ENCODE measurements around the gene P2RY6.
"Not testable (repeated sequence)": the region's sequence is repeated elsewhere in the genome, so short reads cannot be mapped to it uniquely, and the experiment has no call there.

P2RY6 gene, protein sequence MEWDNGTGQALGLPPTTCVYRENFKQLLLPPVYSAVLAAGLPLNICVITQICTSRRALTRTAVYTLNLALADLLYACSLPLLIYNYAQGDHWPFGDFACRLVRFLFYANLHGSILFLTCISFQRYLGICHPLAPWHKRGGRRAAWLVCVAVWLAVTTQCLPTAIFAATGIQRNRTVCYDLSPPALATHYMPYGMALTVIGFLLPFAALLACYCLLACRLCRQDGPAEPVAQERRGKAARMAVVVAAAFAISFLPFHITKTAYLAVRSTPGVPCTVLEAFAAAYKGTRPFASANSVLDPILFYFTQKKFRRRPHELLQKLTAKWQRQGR

DNA sequence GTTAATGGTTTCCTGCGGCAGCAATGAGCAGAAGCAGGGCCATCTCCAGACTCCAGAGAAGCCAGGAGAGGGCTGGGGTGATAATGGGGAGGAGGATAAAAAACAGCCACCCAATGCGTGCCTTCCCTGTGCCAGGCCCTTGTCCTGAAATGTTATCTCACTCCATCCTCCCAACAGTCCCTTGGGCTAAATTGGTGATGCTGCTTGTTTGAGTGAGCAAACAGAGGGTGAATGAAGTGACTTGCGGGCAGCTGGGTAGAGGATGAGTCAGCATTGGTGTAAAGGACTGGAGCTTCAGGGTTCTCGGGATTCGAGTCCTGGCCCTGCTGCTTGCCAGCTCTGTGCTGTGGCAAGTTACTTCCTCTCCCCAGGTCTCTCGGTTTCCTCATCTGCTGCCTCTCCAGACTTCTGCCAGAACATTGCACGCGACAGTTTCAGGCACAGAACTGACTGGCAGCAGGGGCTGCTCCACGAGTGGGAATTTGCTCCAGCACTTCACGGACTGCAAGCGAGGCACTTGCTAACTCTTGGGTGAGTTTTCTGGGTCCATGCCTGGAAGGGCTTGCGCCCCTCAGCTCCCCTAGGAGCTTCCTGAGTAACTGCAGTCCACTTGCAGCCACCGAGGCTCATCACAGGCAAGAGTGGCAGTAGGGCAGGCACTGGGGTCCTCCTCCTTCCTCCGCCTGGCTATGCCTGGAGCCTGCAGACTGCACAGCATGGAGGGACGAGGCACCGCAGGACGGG lies at the start of gene P2RY6:
Gene P2RY6 (plus strand): TSS at position 403 of the 744 bp plus-strand sequence. CDS start 24,181 bp downstream, outside the sequence.
- peak; percentile 72 for DNase-seq

DNA sequence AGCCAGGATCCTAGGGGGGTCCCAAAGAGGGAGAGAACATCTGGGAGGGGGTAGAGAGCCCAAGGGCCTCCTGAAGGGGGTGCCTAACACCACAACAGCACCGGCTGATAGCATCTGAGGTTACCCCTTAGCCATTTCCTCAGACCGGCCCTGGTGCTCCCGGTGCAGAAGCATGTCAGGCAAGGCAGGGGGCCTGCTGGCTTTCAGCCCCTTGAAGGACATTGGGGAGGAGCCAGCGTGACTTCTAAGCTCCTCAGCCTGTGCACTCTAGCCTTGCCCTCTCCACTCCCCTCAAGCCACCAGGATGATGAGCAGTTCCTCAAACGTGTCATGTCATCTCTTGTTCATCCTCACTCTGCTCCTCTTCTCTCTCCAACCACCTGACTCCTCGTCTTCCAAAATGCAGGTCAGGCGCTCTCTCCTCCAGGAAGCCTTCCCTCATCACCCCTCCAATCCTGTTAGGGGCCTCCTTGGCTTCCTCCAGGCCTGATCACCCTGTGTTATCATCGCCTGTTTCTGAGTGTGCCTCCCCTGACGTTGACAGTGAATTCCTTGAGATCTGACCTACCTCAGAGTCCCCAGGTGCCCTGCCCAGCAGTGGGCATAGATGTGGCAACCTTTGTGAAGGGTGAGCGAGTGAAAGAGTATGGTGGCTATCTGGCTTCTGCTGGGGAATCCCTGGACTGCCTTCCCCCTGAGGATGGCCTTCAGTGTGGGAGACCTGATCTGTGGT lies 48.0 kb upstream of the P2RY6 start:
- no peak for DNase-seq

DNA sequence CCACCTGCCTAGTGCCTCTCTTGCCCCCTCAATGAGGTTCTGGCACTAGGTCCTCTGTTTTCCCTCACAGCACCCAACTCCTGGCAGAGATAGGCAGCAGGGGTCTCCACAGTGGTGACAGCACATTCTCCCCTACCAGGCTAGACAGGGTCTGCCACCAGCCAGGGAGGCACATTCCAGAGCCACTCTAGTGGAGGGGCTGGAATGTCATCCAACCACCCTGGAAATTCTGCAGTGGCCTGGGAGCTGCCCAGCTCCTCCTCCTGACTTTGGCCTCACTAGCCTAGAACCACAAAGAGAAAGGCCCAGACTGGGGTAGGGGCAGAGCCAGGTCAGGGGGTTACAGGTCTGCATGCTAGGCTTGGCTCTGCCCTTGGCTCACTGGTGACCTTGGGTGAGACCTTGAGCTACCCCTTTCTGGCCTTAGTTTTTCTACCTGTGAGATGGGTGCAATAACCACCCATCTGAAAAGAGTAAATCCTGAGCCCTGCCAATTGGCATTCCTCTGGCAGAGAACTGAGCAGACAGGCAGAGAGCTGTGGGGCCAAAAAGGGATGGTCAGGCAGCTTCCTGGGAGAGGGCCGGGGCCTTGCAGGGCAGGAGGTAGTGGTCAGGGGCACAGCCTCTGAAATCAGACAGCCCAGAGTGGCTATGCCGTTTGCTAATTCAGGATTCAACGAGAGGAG lies 47.0 kb upstream of the P2RY6 start:
- DNase-seq, result no peak

DNA sequence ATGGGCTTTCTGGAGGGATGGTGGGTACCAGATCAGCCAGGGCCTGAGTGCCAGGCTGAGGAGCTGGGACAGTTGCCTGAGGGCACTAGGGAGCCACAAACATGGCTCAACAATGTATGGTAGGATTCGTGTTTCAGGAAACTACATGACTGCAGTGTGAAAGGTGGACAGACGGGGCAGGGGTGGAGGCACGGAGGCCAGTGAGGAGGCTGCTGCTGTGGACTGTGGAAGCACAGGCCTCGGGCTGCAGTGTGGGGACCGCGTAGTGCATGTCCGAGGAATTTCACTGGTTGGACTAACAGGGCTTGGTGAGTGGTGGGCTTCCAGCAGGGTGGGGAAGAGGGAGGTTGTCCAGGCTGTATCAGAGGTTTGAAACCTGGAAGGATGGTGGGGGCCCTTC lies 46.3 kb upstream of the P2RY6 start:
- DNase-seq, result no peak

DNA sequence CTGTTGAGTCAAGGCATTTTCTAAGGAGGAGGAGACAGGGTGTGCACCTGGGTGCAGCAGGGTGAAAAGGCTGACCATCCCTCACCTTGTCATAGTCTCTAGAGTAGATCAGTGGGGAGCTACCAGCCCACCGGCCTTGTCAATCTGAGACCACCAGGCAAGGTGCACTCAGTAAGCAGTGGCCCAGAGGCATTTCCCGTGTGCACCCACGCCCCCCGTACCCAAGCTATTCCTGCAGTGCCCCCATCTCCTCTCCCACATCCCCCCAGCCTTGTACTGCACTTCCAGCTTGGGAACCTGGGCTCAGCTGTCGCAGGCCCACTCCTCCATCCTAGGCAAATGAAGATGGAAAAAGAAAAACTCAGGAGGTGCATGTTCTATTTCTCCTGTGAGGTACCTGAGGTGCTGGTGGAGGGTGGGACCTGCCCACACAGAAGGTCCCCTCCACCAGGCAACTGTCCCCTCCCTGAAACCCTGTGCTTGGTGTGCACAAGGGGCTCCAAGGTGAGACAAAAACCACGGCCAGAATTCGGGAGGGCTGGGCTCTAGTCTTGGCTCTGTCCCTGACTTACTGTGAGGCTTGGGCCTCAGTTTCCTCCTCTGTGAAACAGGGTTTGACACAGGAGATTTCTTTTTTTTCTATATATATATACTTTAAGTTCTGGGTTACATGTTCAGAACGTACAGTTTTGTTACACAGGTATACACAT lies 45.7 kb upstream of the P2RY6 start:
- no peak for DNase-seq

DNA sequence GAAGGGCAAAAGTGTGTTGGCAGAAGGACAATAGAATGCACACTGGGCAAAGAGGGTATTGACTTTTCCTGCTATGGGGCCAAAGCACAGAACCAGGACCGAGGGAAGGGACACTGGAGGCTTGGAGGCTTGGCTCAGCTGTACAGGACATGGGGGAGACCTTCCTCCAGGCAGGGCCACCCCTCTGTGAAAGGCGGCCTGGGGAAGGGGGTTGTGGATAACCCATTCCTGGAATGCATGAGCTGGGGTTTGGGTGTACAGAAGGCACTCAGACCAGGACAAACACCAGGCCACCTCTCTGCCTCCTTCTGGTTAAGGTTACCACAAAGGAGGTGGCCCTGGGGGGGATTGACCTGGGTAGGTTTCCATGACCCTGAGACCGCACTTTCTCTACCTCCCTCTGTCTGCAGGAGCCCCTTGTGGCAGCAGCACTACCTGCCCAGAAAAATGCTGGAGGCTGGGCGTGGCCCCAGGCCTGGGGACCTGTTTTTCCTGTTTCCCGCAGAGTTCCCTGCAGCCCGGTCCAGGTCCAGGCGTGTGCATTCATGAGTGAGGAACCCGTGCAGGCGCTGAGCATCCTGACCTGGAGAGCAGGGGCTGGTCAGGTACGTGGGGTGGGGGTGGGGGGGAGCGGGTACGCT lies 44.4 kb upstream of the P2RY6 start:
- DNase-seq, result peak; percentile 11

GRCh38 chr11:73228268-73229134 lies 43.6 kb upstream of the P2RY6 start:
- no peak for DNase-seq

DNA sequence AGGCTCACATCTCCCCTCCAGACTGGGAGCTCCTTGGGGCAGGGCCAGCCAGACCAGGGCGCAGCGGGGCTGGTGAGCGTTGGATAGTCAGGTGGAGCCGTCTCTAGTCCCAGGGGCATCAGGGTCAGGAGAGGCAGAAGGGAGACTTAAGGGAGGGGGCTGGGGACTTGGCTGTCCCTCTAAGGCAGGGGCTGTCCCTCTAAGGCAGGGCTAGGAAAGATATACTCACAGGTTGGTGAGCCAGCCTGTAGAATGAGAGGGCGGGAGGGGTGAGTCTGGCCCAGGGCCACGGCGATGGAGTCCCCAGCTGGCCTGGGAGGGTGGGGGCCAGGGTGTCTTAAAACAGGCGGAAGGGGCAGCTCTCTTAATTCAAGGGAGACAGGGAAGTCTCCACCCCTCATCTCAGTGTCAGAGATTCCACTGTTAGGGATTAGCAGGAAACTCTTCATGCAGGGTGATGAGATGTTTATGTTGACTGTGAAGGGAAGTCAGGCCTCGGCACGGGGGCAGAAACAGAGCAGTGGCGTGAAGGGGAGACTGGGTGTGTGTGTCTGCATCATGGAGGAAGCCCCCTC lies 42.7 kb upstream of the P2RY6 start:
- DNase-seq, result no peak

DNA sequence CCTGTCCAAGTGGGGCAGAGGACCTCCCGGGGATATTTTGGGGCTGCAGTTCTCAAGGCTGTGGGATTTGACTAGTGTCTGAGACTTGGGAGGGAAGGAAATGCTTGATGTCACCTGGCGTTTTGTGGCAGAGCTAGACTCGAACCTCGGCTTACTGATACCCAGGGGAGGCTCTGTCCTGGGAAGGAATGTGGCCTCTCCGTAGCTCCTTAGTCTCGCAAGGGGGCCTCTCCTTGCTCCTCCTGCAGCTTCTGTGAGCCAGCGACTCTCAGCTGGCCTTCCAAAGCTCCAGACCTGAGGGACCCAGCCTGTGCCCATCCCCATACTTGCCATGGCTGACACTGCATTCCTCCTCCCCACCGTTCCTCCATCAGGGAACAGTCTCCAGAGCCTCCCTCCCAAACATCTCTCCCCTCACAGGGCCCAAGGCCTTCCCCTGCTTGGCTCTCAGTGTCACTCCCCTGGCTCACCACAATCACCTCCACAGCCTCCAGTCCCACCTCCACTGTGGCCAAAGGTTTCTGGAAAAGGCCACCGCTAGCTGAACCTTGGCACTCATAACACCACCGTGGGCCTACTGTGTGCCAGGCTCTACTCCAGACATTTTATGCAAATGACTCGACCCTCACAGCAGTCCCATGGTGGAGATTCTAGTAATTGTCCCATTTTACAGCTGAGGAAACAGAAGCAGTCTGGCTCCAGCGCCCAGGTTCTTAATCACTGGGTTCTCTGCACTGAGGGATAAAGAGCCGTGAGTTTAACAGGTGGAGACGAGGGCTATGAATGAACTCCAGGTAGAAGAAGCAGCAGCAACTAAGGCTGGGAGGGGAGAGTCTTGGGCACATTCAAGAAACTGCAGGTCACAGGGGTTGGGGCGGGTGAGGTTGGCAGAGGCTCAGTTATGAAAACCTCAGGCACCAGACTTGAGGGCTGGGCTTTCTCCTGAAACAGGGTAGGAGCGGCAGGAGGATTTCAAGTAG lies 42.0 kb upstream of the P2RY6 start:
- DNase-seq, result no peak

DNA sequence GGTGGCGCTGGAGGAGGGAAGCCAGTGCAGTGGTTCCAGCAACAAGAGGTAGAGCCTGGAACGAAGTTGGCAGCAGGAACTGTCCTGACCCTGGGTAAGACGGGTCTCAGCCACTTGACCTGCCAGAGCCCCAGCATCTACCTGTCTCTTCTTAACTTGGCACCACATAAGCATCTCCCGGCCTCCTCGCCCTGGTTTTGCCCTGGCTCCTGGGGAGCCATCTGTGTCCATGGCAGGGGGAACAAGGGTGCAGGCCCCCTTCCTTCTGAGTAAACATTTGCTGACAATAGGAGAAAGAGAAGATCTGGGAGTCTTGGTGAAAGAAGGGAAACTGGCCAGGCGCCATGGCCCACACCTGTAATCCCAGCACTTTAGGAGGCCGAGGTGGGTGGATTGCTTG lies 41.2 kb upstream of the P2RY6 start:
- DNase-seq, result no peak

- not testable (repeated sequence) for DNase-seq
Observed at GRCh38 chr11:73232487-73232886, 39.7 kb upstream of the P2RY6 start.

DNA sequence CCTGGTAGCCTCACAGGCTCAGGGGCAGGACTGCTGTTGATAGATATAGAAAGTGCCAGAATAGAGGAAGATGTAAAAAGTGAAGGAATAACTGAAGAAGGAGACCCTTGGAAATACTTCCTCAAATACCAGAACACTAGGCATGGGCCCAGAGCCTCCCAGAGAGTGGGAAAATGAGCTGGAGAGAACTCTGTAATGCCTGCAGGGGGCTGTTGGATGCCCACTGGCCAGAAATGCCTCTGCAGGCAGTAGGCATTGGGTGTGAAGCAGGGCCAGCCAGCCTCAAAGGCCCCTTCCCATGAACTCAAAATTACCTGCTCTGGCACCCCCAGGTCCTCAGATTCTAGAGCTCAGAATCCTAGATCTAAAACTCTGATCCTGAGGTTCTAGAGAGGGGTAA lies 38.9 kb upstream of the P2RY6 start:
- DNase-seq, result no peak

DNA sequence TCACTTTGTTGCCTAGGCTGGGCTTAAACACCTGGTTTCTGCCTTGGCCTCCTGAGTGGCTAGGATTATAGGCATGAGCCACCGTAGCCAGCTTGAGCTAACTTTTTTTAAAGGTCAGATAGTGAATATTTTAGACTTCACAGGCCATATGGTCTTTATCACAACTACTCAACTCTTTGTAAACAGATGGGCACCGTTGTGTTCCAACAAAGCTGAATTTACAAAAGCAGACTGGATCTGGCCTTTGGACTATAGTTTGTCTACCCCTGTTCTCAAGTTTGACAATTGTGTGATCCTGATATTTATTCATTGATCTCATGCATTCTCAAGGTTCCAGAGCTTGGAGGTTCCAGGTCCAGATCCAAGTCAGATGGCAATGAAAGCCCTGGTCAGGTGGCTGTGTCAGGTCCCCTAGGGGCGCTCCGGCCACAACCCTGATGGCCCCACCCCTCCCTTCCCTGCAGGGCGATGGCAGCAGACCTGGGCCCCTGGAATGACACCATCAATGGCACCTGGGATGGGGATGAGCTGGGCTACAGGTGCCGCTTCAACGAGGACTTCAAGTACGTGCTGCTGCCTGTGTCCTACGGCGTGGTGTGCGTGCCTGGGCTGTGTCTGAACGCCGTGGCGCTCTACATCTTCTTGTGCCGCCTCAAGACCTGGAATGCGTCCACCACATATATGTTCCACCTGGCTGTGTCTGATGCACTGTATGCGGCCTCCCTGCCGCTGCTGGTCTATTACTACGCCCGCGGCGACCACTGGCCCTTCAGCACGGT lies 38.3 kb upstream of the P2RY6 start:
- no peak for DNase-seq

DNA sequence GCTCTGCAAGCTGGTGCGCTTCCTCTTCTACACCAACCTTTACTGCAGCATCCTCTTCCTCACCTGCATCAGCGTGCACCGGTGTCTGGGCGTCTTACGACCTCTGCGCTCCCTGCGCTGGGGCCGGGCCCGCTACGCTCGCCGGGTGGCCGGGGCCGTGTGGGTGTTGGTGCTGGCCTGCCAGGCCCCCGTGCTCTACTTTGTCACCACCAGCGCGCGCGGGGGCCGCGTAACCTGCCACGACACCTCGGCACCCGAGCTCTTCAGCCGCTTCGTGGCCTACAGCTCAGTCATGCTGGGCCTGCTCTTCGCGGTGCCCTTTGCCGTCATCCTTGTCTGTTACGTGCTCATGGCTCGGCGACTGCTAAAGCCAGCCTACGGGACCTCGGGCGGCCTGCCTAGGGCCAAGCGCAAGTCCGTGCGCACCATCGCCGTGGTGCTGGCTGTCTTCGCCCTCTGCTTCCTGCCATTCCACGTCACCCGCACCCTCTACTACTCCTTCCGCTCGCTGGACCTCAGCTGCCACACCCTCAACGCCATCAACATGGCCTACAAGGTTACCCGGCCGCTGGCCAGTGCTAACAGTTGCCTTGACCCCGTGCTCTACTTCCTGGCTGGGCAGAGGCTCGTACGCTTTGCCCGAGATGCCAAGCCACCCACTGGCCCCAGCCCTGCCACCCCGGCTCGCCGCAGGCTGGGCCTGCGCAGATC lies 37.5 kb upstream of the P2RY6 start:
- no peak for DNase-seq

DNA sequence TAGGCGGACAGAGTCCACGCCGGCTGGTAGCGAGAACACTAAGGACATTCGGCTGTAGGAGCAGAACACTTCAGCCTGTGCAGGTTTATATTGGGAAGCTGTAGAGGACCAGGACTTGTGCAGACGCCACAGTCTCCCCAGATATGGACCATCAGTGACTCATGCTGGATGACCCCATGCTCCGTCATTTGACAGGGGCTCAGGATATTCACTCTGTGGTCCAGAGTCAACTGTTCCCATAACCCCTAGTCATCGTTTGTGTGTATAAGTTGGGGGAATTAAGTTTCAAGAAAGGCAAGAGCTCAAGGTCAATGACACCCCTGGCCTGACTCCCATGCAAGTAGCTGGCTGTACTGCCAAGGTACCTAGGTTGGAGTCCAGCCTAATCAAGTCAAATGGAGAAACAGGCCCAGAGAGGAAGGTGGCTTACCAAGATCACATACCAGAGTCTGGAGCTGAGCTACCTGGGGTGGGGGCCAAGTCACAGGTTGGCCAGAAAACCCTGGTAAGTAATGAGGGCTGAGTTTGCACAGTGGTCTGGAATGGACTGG lies 36.8 kb upstream of the P2RY6 start:
- DNase-seq, result no peak

DNA sequence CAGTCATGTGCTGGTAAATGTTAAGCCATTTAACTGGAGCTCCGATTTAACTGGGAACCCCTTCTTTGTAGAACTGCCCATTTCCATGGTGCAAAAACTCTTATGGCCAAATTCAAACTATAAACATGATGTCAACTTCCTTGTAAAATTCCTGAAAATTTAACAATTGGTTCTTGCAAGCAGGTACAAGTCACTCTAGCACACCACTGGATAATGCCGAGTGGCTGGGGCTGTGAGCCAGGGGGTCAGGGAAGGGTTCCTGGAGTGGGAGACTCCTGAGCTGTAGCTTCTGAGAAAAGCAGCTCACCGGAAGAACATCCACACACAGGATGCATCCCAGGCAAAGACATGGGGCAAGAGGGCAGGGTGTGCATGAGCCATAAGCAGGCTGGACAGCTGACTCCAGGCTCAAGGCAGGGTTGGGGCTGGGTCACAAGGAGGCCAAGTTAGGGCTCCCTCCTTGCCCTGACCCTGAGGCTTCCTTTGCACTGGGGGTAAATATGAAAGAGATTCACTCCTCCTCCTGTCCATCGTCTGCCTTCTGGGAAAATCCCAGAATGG lies 35.9 kb upstream of the P2RY6 start:
- DNase-seq, result no peak

DNA sequence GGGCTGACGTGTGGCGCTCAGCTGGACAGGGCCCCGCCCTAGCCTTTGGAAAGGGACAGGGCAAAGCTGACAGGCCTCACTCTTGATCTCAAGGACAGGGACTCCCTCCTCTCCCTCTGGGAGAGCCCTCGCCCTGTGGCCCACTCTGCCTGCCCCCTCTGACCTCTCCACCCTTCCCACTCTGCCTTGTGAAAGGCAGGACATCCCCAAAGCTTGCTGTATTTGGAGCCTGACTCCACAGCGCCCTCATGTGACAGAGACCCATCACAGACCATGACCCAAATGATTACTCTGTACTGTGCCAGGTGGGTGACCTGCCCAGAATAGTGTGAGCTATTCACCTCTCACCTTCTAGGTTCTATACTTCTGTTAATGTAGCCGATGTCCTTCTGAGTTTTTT lies 35.3 kb upstream of the P2RY6 start:
- DNase-seq, result peak; percentile 29

All from NCI-H345 (cell line).